ENCODE measurements around the gene DNAJC13. TPM values are rescaled to one million over a fixed set of nuclear protein-coding genes. Genes with fewer than 3 reads are reported as not detected.
"Not testable (repeated sequence)": the region's sequence is repeated elsewhere in the genome, so short reads cannot be mapped to it uniquely, and the experiment has no call there.

The DNAJC13 gene
- total RNA-seq = 10 to 100 TPM; 16.5 to 16.8 (median 16.8) TPM

- no peaks in the 10 kb centered on the region for H3K9me3 Mint-ChIP-seq
- no peaks in the 10 kb centered on the region for H3K27me3 Mint-ChIP-seq (ENCODE audit: low read depth)
- peaks cover 30% of the 10 kb centered on the region for H3K4me1 Mint-ChIP-seq (ENCODE audit: low read depth)
- DNase-seq = peak; percentile 87
- peak; percentile 93 to 96 for ATAC-seq
- peak within 1 kb of the TSS; percentile 100 for H3K4me3 Mint-ChIP-seq
- H3K36me3 Mint-ChIP-seq (ENCODE audit: insufficient read depth) = peaks cover 7% of the 10 kb centered on the region
Observed at GRCh38 chr3:132416807-132417694, at the start of gene DNAJC13. Gene DNAJC13, plus strand, starts transcription at chr3:132417502. Its CDS starts 17,049 bp downstream, at chr3:132434551.

- ATAC-seq (peak in 1 of 2 donors; percentile 37), DNase-seq (no peak)
- H3K9me3 Mint-ChIP-seq = no peaks in the 10 kb centered on the region
- H3K4me1 Mint-ChIP-seq (ENCODE audit: low read depth) = no peaks in the 10 kb centered on the region
- no peaks in the 10 kb centered on the region for H3K36me3 Mint-ChIP-seq (ENCODE audit: insufficient read depth)
- no peak overlapping the region for H3K4me3 Mint-ChIP-seq
- peaks cover 6% of the 10 kb centered on the region for H3K27me3 Mint-ChIP-seq (ENCODE audit: low read depth)
Observed at GRCh38 chr3:132368515-132368914, 48.8 kb upstream of the DNAJC13 start.

- Mint-ChIP-seq H3K9me3 (no peaks in the 10 kb centered on the region), H3K4me1 (ENCODE audit: low read depth) (no peaks in the 10 kb centered on the region), H3K27me3 (ENCODE audit: low read depth) (peaks cover 6% of the 10 kb centered on the region), H3K4me3 (no peak overlapping the region), H3K36me3 (ENCODE audit: insufficient read depth) (no peaks in the 10 kb centered on the region)
- DNase-seq (no peak), ATAC-seq (peak; percentile 56 to 65)
Observed at GRCh38 chr3:132368962-132369361, 48.3 kb upstream of the DNAJC13 start.

GRCh38 chr3:132376945-132377354 lies 40.4 kb upstream of the DNAJC13 start:
- not testable (repeated sequence) for H3K36me3 Mint-ChIP-seq (ENCODE audit: insufficient read depth); H3K4me1 Mint-ChIP-seq (ENCODE audit: low read depth); DNase-seq; ATAC-seq; H3K9me3 Mint-ChIP-seq
- Mint-ChIP-seq H3K27me3 (ENCODE audit: low read depth) (peaks cover 29% of the 10 kb centered on the region), H3K4me3 (peak overlapping the region; percentile 24)

- ATAC-seq = no peak
- no peaks in the 10 kb centered on the region for H3K9me3 Mint-ChIP-seq
- DNase-seq = no peak
- no peaks in the 10 kb centered on the region for H3K36me3 Mint-ChIP-seq (ENCODE audit: insufficient read depth)
- no peaks in the 10 kb centered on the region for H3K4me1 Mint-ChIP-seq (ENCODE audit: low read depth)
- no peak overlapping the region for H3K4me3 Mint-ChIP-seq
- H3K27me3 Mint-ChIP-seq (ENCODE audit: low read depth) = peaks cover 30% of the 10 kb centered on the region
Observed at GRCh38 chr3:132378048-132378762, 39.1 kb upstream of the DNAJC13 start.

GRCh38 chr3:132378846-132379245 lies 38.5 kb upstream of the DNAJC13 start:
- ATAC-seq (no peak), DNase-seq (no peak)
- Mint-ChIP-seq H3K9me3 (no peaks in the 10 kb centered on the region), H3K4me3 (no peak overlapping the region), H3K27me3 (ENCODE audit: low read depth) (peaks cover 30% of the 10 kb centered on the region), H3K36me3 (ENCODE audit: insufficient read depth) (no peaks in the 10 kb centered on the region), H3K4me1 (ENCODE audit: low read depth) (no peaks in the 10 kb centered on the region)

GRCh38 chr3:132380920-132381319 lies 36.4 kb upstream of the DNAJC13 start:
- no peak for DNase-seq
- Mint-ChIP-seq H3K4me3 (no peak overlapping the region), H3K4me1 (ENCODE audit: low read depth) (no peaks in the 10 kb centered on the region), H3K36me3 (ENCODE audit: insufficient read depth) (no peaks in the 10 kb centered on the region), H3K27me3 (ENCODE audit: low read depth) (peaks cover 28% of the 10 kb centered on the region), H3K9me3 (no peaks in the 10 kb centered on the region)
- ATAC-seq = no peak

- no peaks in the 10 kb centered on the region for H3K36me3 Mint-ChIP-seq (ENCODE audit: insufficient read depth)
- peaks cover 28% of the 10 kb centered on the region for H3K27me3 Mint-ChIP-seq (ENCODE audit: low read depth)
- ATAC-seq (no peak), DNase-seq (no peak)
- H3K9me3 Mint-ChIP-seq = no peaks in the 10 kb centered on the region
- H3K4me1 Mint-ChIP-seq (ENCODE audit: low read depth) = no peaks in the 10 kb centered on the region
- no peak overlapping the region for H3K4me3 Mint-ChIP-seq
Observed at GRCh38 chr3:132381348-132381944, 35.9 kb upstream of the DNAJC13 start.

GRCh38 chr3:132382267-132382666 lies 35.0 kb upstream of the DNAJC13 start:
- Mint-ChIP-seq H3K36me3 (ENCODE audit: insufficient read depth) (no peaks in the 10 kb centered on the region), H3K27me3 (ENCODE audit: low read depth) (peaks cover 24% of the 10 kb centered on the region), H3K4me1 (ENCODE audit: low read depth) (no peaks in the 10 kb centered on the region), H3K9me3 (no peaks in the 10 kb centered on the region), H3K4me3 (no peak overlapping the region)
- DNase-seq (no peak), ATAC-seq (no peak)

- Mint-ChIP-seq H3K9me3 (no peaks in the 10 kb centered on the region), H3K4me1 (ENCODE audit: low read depth) (no peaks in the 10 kb centered on the region), H3K36me3 (ENCODE audit: insufficient read depth) (no peaks in the 10 kb centered on the region), H3K27me3 (ENCODE audit: low read depth) (peaks cover 19% of the 10 kb centered on the region), H3K4me3 (no peak overlapping the region)
- ATAC-seq = no peak
- DNase-seq = no peak
Observed at GRCh38 chr3:132382688-132383194, 34.6 kb upstream of the DNAJC13 start.

- no peak for ATAC-seq
- peaks cover 5% of the 10 kb centered on the region for H3K27me3 Mint-ChIP-seq (ENCODE audit: low read depth)
- no peaks in the 10 kb centered on the region for H3K4me1 Mint-ChIP-seq (ENCODE audit: low read depth)
Observed at GRCh38 chr3:132386259-132386658, 31.0 kb upstream of the DNAJC13 start.

GRCh38 chr3:132392675-132393074 lies 24.6 kb upstream of the DNAJC13 start:
- DNase-seq; ATAC-seq; H3K27me3 Mint-ChIP-seq (ENCODE audit: low read depth); H3K36me3 Mint-ChIP-seq (ENCODE audit: insufficient read depth); H3K4me1 Mint-ChIP-seq (ENCODE audit: low read depth); H3K9me3 Mint-ChIP-seq; H3K4me3 Mint-ChIP-seq: not testable (repeated sequence)

More at GRCh38 chr3:132386259-132386658, 31.0 kb upstream of the DNAJC13 start:
- no peak overlapping the region for H3K4me3 Mint-ChIP-seq
- H3K9me3 Mint-ChIP-seq = no peaks in the 10 kb centered on the region
- no peaks in the 10 kb centered on the region for H3K36me3 Mint-ChIP-seq (ENCODE audit: insufficient read depth)
- DNase-seq = no peak

GRCh38 chr3:132394320-132394719 lies 23.0 kb upstream of the DNAJC13 start:
- H3K27me3 Mint-ChIP-seq (ENCODE audit: low read depth) = peaks cover 6% of the 10 kb centered on the region
- DNase-seq (no peak), ATAC-seq (no peak)
- H3K36me3 Mint-ChIP-seq (ENCODE audit: insufficient read depth) = no peaks in the 10 kb centered on the region
- H3K4me3 Mint-ChIP-seq = no peak overlapping the region
- H3K4me1 Mint-ChIP-seq (ENCODE audit: low read depth) = no peaks in the 10 kb centered on the region
- H3K9me3 Mint-ChIP-seq = peaks cover 4% of the 10 kb centered on the region

GRCh38 chr3:132395126-132395525 lies 22.2 kb upstream of the DNAJC13 start:
- Mint-ChIP-seq H3K9me3 (peaks cover 4% of the 10 kb centered on the region), H3K4me1 (ENCODE audit: low read depth) (no peaks in the 10 kb centered on the region), H3K4me3 (no peak overlapping the region), H3K36me3 (ENCODE audit: insufficient read depth) (no peaks in the 10 kb centered on the region), H3K27me3 (ENCODE audit: low read depth) (peaks cover 6% of the 10 kb centered on the region)
- no peak for DNase-seq
- no peak for ATAC-seq

All from activated T-cell treated with anti-CD3 and anti-CD28 coated beads, Interleukin-2, amount 50 U/mL, for 4 hours (primary cell).